Body of pancreas (tissue), 4 donors: ENCODE measurements around the gene WDR17.

Experiments used
- POLR2A ChIP-seq, 3 donors: fragments of 450-650 bp; IDR thresholded peaks; one replicate each; pipeline ENCODE4 v1.6.1; 2016; ENCODE audit warnings: antibody characterized with exemption in 3 of 3, mild to moderate bottlenecking in 2 of 3
- TF ChIP-seq, protein P1 (sequence below), 7 experiments: fragments of 450-650 bp in 4 of 7; fragments of 200-600 bp in 3 of 7; sonication (generic) in 3 of 7; IDR thresholded peaks; one replicate each; pipeline ENCODE4 v1.5.1; 2016 to 2019; ENCODE audit warnings: antibody characterized with exemption in 7 of 7

DNA sequence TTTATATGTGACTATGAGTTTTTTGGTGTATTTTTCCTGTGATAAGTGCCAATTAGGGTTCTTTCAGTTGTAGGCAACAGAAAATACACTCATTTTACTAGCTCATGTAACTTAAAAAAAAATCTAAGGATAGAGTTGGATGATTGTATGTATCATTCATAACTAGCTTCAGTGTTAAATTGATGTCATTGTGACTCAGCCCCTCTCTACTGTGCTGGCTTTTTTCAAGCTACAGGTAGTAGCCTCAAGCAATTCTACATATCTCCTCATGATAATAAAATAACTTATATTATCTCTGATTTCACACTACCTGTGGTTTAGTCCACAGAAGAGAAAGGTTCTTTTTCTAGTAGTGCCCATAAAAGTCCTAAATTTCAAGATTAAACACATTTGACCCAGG is 11.9 kb downstream of the WDR17 start:
- TF ChIP-seq, protein P1, sequence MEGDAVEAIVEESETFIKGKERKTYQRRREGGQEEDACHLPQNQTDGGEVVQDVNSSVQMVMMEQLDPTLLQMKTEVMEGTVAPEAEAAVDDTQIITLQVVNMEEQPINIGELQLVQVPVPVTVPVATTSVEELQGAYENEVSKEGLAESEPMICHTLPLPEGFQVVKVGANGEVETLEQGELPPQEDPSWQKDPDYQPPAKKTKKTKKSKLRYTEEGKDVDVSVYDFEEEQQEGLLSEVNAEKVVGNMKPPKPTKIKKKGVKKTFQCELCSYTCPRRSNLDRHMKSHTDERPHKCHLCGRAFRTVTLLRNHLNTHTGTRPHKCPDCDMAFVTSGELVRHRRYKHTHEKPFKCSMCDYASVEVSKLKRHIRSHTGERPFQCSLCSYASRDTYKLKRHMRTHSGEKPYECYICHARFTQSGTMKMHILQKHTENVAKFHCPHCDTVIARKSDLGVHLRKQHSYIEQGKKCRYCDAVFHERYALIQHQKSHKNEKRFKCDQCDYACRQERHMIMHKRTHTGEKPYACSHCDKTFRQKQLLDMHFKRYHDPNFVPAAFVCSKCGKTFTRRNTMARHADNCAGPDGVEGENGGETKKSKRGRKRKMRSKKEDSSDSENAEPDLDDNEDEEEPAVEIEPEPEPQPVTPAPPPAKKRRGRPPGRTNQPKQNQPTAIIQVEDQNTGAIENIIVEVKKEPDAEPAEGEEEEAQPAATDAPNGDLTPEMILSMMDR (IDR thresholded peaks at IDR 0.05), result no peak
- TF ChIP-seq POLR2A (IDR thresholded peaks at IDR 0.05), result no peak
